GM23338 (cell line): ENCODE measurements around the gene TMEM207. TPM values are rescaled to one million over a fixed set of nuclear protein-coding genes. Genes with fewer than 3 reads are reported as not detected.

Experiments
- ATAC-seq: fragments of 200-7000 bp; cut with Tn5 transposase; 3 replicates; pipeline ENCODE4 v1.9.1; 2020
- DNase-seq: peaks from one replicate; pipeline ENCODE4 v3.0.0-alpha.2; 2015; ENCODE audit warnings: low spot score
- H2AFZ ChIP-seq: fragments of 200-600 bp; sonication (generic); 2 replicates; pipeline ENCODE4 v1.8.0; 2016; ENCODE audit warnings: antibody characterized with exemption, mild to moderate bottlenecking, moderate library complexity
- H3F3A ChIP-seq: fragments of 200-600 bp; sonication (generic); replicated peaks from 2 replicates; pipeline ENCODE4 v1.8.0; 2017; ENCODE audit warnings: antibody characterized with exemption, mixed run types, low read depth
- H3K27ac ChIP-seq: fragments of 200-600 bp; sonication (generic); 2 replicates; pipeline ENCODE4 v1.6.1; 2016; ENCODE audit warnings: low read depth
- H3K27me3 ChIP-seq: fragments of 200-600 bp; sonication (generic); 2 replicates; pipeline ENCODE4 v1.8.0; 2016; ENCODE audit warnings: mild to moderate bottlenecking, mixed run types, moderate library complexity; ENCODE audit not compliant: insufficient read depth
- H3K36me3 ChIP-seq: fragments of 200-600 bp; sonication (generic); 2 replicates; pipeline ENCODE4 v1.8.0; 2016; ENCODE audit warnings: mild to moderate bottlenecking; ENCODE audit not compliant: insufficient read depth
- H3K4me1 ChIP-seq: fragments of 200-600 bp; sonication (generic); 2 replicates; pipeline ENCODE4 v1.8.0; 2016; ENCODE audit warnings: mild to moderate bottlenecking, moderate library complexity; ENCODE audit not compliant: insufficient read depth
- H3K4me2 ChIP-seq: fragments of 200-600 bp; sonication (generic); 2 replicates; pipeline ENCODE4 v1.7.1; 2017; ENCODE audit warnings: mixed run types
- H3K4me3 ChIP-seq: fragments of 200-600 bp; sonication (generic); 2 replicates; pipeline ENCODE4 v1.6.1; 2016; ENCODE audit warnings: mixed run types
- H3K79me2 ChIP-seq: fragments of 200-600 bp; sonication (generic); replicated peaks from 2 replicates; pipeline ENCODE4 v1.8.0; 2017; ENCODE audit warnings: mild to moderate bottlenecking; ENCODE audit not compliant: insufficient read depth
- H3K9me2 ChIP-seq: fragments of 200-600 bp; sonication (generic); 2 replicates; pipeline ENCODE4 v1.8.0; 2017; ENCODE audit not compliant: insufficient read depth
- H4K20me1 ChIP-seq: fragments of 200-600 bp; sonication (generic); replicated peaks from 2 replicates; pipeline ENCODE4 v1.8.0; 2017; ENCODE audit warnings: mild to moderate bottlenecking; ENCODE audit not compliant: insufficient read depth
- H3K27ac Mint-ChIP-seq: 2 replicates; pipeline ENCODE4 v1.8.0; 2020; ENCODE audit warnings: inconsistent platforms, mild to moderate bottlenecking, moderate library complexity, mixed read lengths
- H3K27me3 Mint-ChIP-seq: 3 replicates; pipeline ENCODE4 v1.8.0; 2022; ENCODE audit warnings: low read depth, mild to moderate bottlenecking, moderate library complexity, mixed read lengths, inconsistent platforms; ENCODE audit not compliant: insufficient read depth, poor library complexity
- H3K36me3 Mint-ChIP-seq: 3 replicates; pipeline ENCODE4 v1.8.0; 2021; ENCODE audit warnings: low read depth, mild to moderate bottlenecking, inconsistent platforms, moderate library complexity, mixed read lengths
- H3K4me1 Mint-ChIP-seq: 3 replicates; pipeline ENCODE4 v1.8.0; 2020; ENCODE audit warnings: mild to moderate bottlenecking, inconsistent platforms, mixed read lengths
- H3K4me3 Mint-ChIP-seq: 3 replicates; pipeline ENCODE4 v1.8.0; 2021; ENCODE audit warnings: moderate library complexity, mild to moderate bottlenecking, inconsistent platforms, mixed read lengths
- H3K9me3 Mint-ChIP-seq: 3 replicates; pipeline ENCODE4 v1.8.0; 2020; ENCODE audit warnings: moderate library complexity, mild to moderate bottlenecking, inconsistent platforms, mixed read lengths
- EZH2phosphoT487 ChIP-seq: fragments of 200-600 bp; sonication (generic); IDR thresholded peaks from one replicate; pipeline ENCODE4 v1.8.1; 2018; ENCODE audit warnings: antibody characterized with exemption; ENCODE audit not compliant: unreplicated experiment
- JUNB ChIP-seq: IDR thresholded peaks from one replicate; pipeline ENCODE4 v1.6.1; 2016; ENCODE audit warnings: antibody characterized with exemption; ENCODE audit not compliant: unreplicated experiment
- NANOG ChIP-seq: IDR thresholded peaks from 2 replicates; pipeline ENCODE4 v1.6.1; 2016; ENCODE audit warnings: antibody characterized with exemption, borderline replicate concordance
- POLR2AphosphoS5 ChIP-seq: IDR thresholded peaks from 2 replicates; pipeline ENCODE4 v1.6.1; 2016; ENCODE audit warnings: antibody characterized with exemption, low read depth
- STAT1 ChIP-seq: IDR thresholded peaks from one replicate; pipeline ENCODE4 v1.6.1; 2016; ENCODE audit warnings: antibody characterized with exemption; ENCODE audit not compliant: unreplicated experiment
- ZNF114 ChIP-seq: fragments of 250-450 bp; sonication (Bioruptor Pico); IDR thresholded peaks from 2 replicates; pipeline ENCODE4 v1.5.0; 2020; ENCODE audit warnings: mild to moderate bottlenecking, moderate library complexity
- ZNF462 ChIP-seq: fragments of 250-450 bp; sonication (Bioruptor Pico); IDR thresholded peaks from 2 replicates; pipeline ENCODE4 v1.5.0; 2020; ENCODE audit warnings: mild to moderate bottlenecking, moderate library complexity
- polyA plus RNA-seq: library from polyadenylated mRNA; unstranded; fragments of >200 nt; fragmentation: Nextera tagmentation; extraction: Ambion mirVana; gene quantifications from 2 replicates; pipeline ENCODE4 v1.2.1, GENCODE V29; 2016
- total RNA-seq: library from RNA; depleted of rRNA; stranded (reverse); fragments of >200 nt; shearing (Covaris generic); gene quantifications from 2 replicates; pipeline ENCODE4 v1.2.3, GENCODE V29; 2014
- TF ChIP-seq, protein P1 (sequence below), 2 experiments: fragments of 200-600 bp in 1 of 2; sonication (generic) in 1 of 2; conservative IDR thresholded peaks; 2 replicates each; pipeline versions ENCODE4 v1.5.1 to v1.6.1; 2016 to 2017; ENCODE audit warnings: antibody characterized with exemption in 2 of 2, low read depth in 2 of 2, mild to moderate bottlenecking in 2 of 2, moderate library complexity in 1 of 2
- TF ChIP-seq, protein P2 (sequence below): IDR thresholded peaks from one replicate; pipeline ENCODE4 v1.6.1; 2018; ENCODE audit warnings: antibody characterized with exemption; ENCODE audit not compliant: unreplicated experiment
- TF ChIP-seq, protein P3 (sequence below): IDR thresholded peaks from 2 replicates; pipeline ENCODE4 v1.6.1; 2016; ENCODE audit warnings: antibody characterized with exemption

TMEM207 gene
- total and polyA plus RNA-seq, 2 experiments from 2014 or later: not detected

DNA sequence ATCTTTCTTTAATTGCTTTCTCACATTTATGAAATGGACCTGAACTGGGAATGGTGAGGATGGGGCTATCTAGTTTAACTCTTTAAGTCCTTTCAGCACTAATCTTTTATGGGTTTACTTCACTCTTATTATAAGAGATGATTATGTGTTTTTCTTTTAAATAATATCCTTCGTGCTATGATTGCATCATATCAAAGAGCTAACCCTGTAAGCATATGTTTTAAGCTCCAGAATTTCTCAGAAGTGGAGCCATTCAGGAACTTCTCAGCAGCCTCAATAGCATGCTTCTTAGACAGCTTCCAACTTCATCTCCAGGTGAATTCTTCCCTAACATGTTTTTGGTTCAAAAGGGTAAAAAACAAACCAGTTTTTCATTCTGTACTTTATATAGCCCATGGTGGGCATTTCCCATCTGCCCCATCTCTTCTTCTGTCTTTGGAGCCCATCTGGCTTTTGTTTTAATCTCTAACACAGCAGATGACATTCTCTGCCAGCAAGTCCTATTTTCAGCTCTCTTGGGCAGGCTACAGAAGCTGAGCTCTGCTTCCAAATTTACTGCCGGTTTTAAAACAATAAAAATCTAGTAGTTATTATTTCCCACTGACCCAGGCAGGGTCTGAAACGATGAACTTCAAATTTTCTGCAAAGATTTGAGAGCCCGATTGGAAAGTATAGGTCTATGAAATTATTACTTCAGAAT lies 37.4 kb upstream of the TMEM207 start (continued):
- TF ChIP-seq, protein P1, sequence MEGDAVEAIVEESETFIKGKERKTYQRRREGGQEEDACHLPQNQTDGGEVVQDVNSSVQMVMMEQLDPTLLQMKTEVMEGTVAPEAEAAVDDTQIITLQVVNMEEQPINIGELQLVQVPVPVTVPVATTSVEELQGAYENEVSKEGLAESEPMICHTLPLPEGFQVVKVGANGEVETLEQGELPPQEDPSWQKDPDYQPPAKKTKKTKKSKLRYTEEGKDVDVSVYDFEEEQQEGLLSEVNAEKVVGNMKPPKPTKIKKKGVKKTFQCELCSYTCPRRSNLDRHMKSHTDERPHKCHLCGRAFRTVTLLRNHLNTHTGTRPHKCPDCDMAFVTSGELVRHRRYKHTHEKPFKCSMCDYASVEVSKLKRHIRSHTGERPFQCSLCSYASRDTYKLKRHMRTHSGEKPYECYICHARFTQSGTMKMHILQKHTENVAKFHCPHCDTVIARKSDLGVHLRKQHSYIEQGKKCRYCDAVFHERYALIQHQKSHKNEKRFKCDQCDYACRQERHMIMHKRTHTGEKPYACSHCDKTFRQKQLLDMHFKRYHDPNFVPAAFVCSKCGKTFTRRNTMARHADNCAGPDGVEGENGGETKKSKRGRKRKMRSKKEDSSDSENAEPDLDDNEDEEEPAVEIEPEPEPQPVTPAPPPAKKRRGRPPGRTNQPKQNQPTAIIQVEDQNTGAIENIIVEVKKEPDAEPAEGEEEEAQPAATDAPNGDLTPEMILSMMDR (conservative IDR thresholded peaks at IDR 0.05; ENCODE audit: low read depth in 2 of 2): no peak
- no peak for TF ChIP-seq ZNF462 (CRISPR knock-in tag)

GRCh38 chr3:190486533-190486864 lies 36.8 kb upstream of the TMEM207 start:
- H2AFZ ChIP-seq: no peak overlapping the region
- H3K36me3 ChIP-seq: no peaks in the 10 kb centered on the region
- no peaks in the 10 kb centered on the region for H3K36me3 Mint-ChIP-seq
- H3K4me1 Mint-ChIP-seq: peaks cover 26% of the 10 kb centered on the region
- peaks cover 21% of the 10 kb centered on the region for H3K4me1 ChIP-seq
- H3K79me2 ChIP-seq: no peaks in the 10 kb centered on the region
- H3K27ac Mint-ChIP-seq: no peak overlapping the region
- H3K4me3 Mint-ChIP-seq: no peak overlapping the region
- peak overlapping the region; percentile 31; the same call in 1 of the 2 replicates for H3K4me2 ChIP-seq
- ATAC-seq: peak; percentile 83
- DNase-seq: peak; percentile 26
- no peaks in the 10 kb centered on the region for H3K9me2 ChIP-seq
- no peak overlapping the region for H3K27ac ChIP-seq
- H3K4me3 ChIP-seq: no peak overlapping the region
- H3F3A ChIP-seq: no peaks in the 10 kb centered on the region
- H3K27me3 ChIP-seq: no peaks in the 10 kb centered on the region
- no peaks in the 10 kb centered on the region for H4K20me1 ChIP-seq
- H3K27me3 Mint-ChIP-seq: no peaks in the 10 kb centered on the region
- H3K9me3 Mint-ChIP-seq: no peaks in the 10 kb centered on the region
- TF ChIP-seq EZH2phosphoT487 (no peak), STAT1 (no peak), POLR2AphosphoS5 (no peak), JUNB (no peak), NANOG (no peak), ZNF114 (CRISPR knock-in tag) (no peak)
- TF ChIP-seq, protein P2, sequence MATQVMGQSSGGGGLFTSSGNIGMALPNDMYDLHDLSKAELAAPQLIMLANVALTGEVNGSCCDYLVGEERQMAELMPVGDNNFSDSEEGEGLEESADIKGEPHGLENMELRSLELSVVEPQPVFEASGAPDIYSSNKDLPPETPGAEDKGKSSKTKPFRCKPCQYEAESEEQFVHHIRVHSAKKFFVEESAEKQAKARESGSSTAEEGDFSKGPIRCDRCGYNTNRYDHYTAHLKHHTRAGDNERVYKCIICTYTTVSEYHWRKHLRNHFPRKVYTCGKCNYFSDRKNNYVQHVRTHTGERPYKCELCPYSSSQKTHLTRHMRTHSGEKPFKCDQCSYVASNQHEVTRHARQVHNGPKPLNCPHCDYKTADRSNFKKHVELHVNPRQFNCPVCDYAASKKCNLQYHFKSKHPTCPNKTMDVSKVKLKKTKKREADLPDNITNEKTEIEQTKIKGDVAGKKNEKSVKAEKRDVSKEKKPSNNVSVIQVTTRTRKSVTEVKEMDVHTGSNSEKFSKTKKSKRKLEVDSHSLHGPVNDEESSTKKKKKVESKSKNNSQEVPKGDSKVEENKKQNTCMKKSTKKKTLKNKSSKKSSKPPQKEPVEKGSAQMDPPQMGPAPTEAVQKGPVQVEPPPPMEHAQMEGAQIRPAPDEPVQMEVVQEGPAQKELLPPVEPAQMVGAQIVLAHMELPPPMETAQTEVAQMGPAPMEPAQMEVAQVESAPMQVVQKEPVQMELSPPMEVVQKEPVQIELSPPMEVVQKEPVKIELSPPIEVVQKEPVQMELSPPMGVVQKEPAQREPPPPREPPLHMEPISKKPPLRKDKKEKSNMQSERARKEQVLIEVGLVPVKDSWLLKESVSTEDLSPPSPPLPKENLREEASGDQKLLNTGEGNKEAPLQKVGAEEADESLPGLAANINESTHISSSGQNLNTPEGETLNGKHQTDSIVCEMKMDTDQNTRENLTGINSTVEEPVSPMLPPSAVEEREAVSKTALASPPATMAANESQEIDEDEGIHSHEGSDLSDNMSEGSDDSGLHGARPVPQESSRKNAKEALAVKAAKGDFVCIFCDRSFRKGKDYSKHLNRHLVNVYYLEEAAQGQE: no peak
- TF ChIP-seq, protein P3, sequence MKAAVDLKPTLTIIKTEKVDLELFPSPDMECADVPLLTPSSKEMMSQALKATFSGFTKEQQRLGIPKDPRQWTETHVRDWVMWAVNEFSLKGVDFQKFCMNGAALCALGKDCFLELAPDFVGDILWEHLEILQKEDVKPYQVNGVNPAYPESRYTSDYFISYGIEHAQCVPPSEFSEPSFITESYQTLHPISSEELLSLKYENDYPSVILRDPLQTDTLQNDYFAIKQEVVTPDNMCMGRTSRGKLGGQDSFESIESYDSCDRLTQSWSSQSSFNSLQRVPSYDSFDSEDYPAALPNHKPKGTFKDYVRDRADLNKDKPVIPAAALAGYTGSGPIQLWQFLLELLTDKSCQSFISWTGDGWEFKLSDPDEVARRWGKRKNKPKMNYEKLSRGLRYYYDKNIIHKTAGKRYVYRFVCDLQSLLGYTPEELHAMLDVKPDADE: no peak
